ENCODE results near the gene TAOK3. TPM values are rescaled to one million over a fixed set of nuclear protein-coding genes. Genes with fewer than 3 reads are reported as not detected.

Gene TAOK3
- total and polyA plus RNA-seq, 4 donors: 19.9 to 54.5 (median 37.7) TPM

DNA sequence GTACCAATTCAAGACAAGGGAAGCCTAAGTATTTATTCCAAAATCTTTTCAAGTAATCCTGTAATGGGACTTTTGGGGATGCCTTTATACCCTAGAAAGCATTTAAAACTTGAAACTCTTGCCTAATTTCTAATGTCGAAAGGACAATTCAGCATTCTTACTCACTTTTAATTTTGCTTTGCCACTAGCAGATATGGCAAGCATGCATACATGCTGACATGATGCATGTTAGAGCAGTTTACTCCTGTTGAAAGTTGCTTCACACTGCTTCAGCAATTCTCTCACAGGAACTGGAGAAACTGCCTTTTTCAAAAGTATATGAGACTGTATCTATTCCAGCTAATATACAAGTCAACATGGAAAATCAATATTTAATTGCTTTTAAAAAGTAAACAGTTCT lies 79.9 kb downstream of the TAOK3 start:
- DNase-seq (no peak), ATAC-seq (ENCODE audit: insufficient read depth, low FRiP score) (no peak)
- Histone ChIP-seq H3K27me3 (ENCODE audit: control insufficient read depth in 3 of 3, insufficient read depth in 3 of 3, low read length in 2 of 3) (no peaks in the 10 kb centered on the region), H3K9ac (ENCODE audit: insufficient read depth in 1 of 2, low read length in 2 of 2) (no peak overlapping the region), H3K36me3 (ENCODE audit: control insufficient read depth in 4 of 4, insufficient read depth in 4 of 4, low read length in 4 of 4) (peaks cover 0 to 2% (median 0%) of the 10 kb centered on the region in 4 donors), H3K9me3 (ENCODE audit: control insufficient read depth in 4 of 4, insufficient read depth in 3 of 4, low read length in 3 of 4) (no peaks in the 10 kb centered on the region), H3K27ac (ENCODE audit: low read depth in 1 of 2, low read length in 1 of 2) (no peak overlapping the region), H3K4me1 (ENCODE audit: control insufficient read depth in 5 of 5, insufficient read depth in 5 of 5, low read length in 5 of 5) (peaks cover 0 to 3% (median 0%) of the 10 kb centered on the region in 5 donors), H3K4me3 (no peak overlapping the region)
- TF ChIP-seq, protein P1, sequence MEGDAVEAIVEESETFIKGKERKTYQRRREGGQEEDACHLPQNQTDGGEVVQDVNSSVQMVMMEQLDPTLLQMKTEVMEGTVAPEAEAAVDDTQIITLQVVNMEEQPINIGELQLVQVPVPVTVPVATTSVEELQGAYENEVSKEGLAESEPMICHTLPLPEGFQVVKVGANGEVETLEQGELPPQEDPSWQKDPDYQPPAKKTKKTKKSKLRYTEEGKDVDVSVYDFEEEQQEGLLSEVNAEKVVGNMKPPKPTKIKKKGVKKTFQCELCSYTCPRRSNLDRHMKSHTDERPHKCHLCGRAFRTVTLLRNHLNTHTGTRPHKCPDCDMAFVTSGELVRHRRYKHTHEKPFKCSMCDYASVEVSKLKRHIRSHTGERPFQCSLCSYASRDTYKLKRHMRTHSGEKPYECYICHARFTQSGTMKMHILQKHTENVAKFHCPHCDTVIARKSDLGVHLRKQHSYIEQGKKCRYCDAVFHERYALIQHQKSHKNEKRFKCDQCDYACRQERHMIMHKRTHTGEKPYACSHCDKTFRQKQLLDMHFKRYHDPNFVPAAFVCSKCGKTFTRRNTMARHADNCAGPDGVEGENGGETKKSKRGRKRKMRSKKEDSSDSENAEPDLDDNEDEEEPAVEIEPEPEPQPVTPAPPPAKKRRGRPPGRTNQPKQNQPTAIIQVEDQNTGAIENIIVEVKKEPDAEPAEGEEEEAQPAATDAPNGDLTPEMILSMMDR (IDR thresholded peaks at IDR 0.05; ENCODE audit: control extremely low read depth, extremely low read depth): no peak
- WGBS, 2 donors: 69 to 80% methylated on average over 1 of the region's 1 CpG

DNA sequence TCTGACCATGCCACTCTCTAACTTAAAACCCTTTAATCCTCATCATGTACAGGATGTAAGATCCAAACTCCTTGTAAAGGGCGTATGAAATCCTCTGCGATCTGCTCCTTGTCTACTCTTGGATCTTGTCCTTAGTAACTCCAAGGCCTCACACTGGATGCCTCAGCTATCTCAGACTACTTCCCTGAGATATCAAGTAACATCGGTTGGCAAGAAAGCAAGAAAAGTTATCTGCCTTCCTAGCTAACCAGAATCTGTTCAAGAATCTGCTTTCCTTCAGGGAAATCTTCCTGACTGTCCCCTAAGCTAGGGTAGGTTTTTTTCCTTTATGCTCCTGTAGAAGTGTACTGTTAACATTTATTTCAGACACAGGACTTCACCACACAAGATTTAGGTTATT lies 82.6 kb downstream of the TAOK3 start:
- peaks cover 0 to 3% (median 0%) of the 10 kb centered on the region in 5 donors for H3K4me1 ChIP-seq (ENCODE audit: control insufficient read depth in 5 of 5, insufficient read depth in 5 of 5, low read length in 5 of 5)
- H3K4me3 ChIP-seq: no peak overlapping the region
- ATAC-seq (ENCODE audit: insufficient read depth, low FRiP score) (no peak), DNase-seq (no peak)
- WGBS, 2 donors: 78 to 81% methylated on average over 3 of the region's 3 CpGs
- no peaks in the 10 kb centered on the region for H3K27me3 ChIP-seq (ENCODE audit: control insufficient read depth in 3 of 3, insufficient read depth in 3 of 3, low read length in 2 of 3)
- H3K27ac ChIP-seq (ENCODE audit: low read depth in 1 of 2, low read length in 1 of 2): no peak overlapping the region
- TF ChIP-seq, protein P1 (IDR thresholded peaks at IDR 0.05; ENCODE audit: control extremely low read depth, extremely low read depth): no peak
- no peak overlapping the region for H3K9ac ChIP-seq (ENCODE audit: insufficient read depth in 1 of 2, low read length in 2 of 2)
- H3K9me3 ChIP-seq (ENCODE audit: control insufficient read depth in 4 of 4, insufficient read depth in 3 of 4, low read length in 3 of 4): no peaks in the 10 kb centered on the region
- no peaks in the 10 kb centered on the region for H3K36me3 ChIP-seq (ENCODE audit: control insufficient read depth in 4 of 4, insufficient read depth in 4 of 4, low read length in 4 of 4)

GRCh38 chr12:118288174-118288573 lies 84.5 kb downstream of the TAOK3 start:
- no peak overlapping the region for H3K27ac ChIP-seq (ENCODE audit: low read depth in 1 of 2, low read length in 1 of 2)
- no peaks in the 10 kb centered on the region for H3K36me3 ChIP-seq (ENCODE audit: control insufficient read depth in 4 of 4, insufficient read depth in 4 of 4, low read length in 4 of 4)
- TF ChIP-seq, protein P1 (IDR thresholded peaks at IDR 0.05; ENCODE audit: control extremely low read depth, extremely low read depth): no peak
- no peak for DNase-seq
- no peak overlapping the region for H3K4me3 ChIP-seq
- no peaks in the 10 kb centered on the region for H3K27me3 ChIP-seq (ENCODE audit: control insufficient read depth in 3 of 3, insufficient read depth in 3 of 3, low read length in 2 of 3)
- ATAC-seq (ENCODE audit: insufficient read depth, low FRiP score): no peak
- no peak overlapping the region for H3K9ac ChIP-seq (ENCODE audit: insufficient read depth in 1 of 2, low read length in 2 of 2)
- WGBS, 2 donors: 96 to 100% methylated on average over 1 of the region's 1 CpG
- H3K9me3 ChIP-seq (ENCODE audit: control insufficient read depth in 4 of 4, insufficient read depth in 3 of 4, low read length in 3 of 4): no peaks in the 10 kb centered on the region
- H3K4me1 ChIP-seq (ENCODE audit: control insufficient read depth in 5 of 5, insufficient read depth in 5 of 5, low read length in 5 of 5): peaks cover 0 to 3% (median 0%) of the 10 kb centered on the region in 5 donors

GRCh38 chr12:118287728-118288127 lies 85.0 kb downstream of the TAOK3 start:
- no peak overlapping the region for H3K27ac ChIP-seq (ENCODE audit: low read depth in 1 of 2, low read length in 1 of 2)
- peaks cover 0 to 3% (median 0%) of the 10 kb centered on the region in 5 donors for H3K4me1 ChIP-seq (ENCODE audit: control insufficient read depth in 5 of 5, insufficient read depth in 5 of 5, low read length in 5 of 5)
- H3K36me3 ChIP-seq (ENCODE audit: control insufficient read depth in 4 of 4, insufficient read depth in 4 of 4, low read length in 4 of 4): no peaks in the 10 kb centered on the region
- ATAC-seq (ENCODE audit: insufficient read depth, low FRiP score) (no peak), DNase-seq (no peak)
- H3K4me3 ChIP-seq: no peak overlapping the region
- no peaks in the 10 kb centered on the region for H3K27me3 ChIP-seq (ENCODE audit: control insufficient read depth in 3 of 3, insufficient read depth in 3 of 3, low read length in 2 of 3)
- no peaks in the 10 kb centered on the region for H3K9me3 ChIP-seq (ENCODE audit: control insufficient read depth in 4 of 4, insufficient read depth in 3 of 4, low read length in 3 of 4)
- H3K9ac ChIP-seq (ENCODE audit: insufficient read depth in 1 of 2, low read length in 2 of 2): no peak overlapping the region
- TF ChIP-seq, protein P1 (IDR thresholded peaks at IDR 0.05; ENCODE audit: control extremely low read depth, extremely low read depth): no peak

Measured in lung (tissue), 12 donors.